ENCODE data around the gene RAVER1. TPM values are rescaled to one million over a fixed set of nuclear protein-coding genes. Genes with fewer than 3 reads are reported as not detected.

The RAVER1 gene
- total and polyA plus RNA-seq, 2 of the 13 experiments (the other 11 are each of a cell fraction or from before 2014, with no cell fraction given), result 3.6 to 7.9 TPM

GRCh38 chr19:10270616-10271394 lies 62.5 kb downstream of the RAVER1 start, which contains the start of gene ICAM1 (continued):
- TF ChIP-seq ZNF18 (CRISPR knock-in tag; IDR thresholded peaks at IDR 0.05; ENCODE audit: insufficient replicate concordance) (peak; percentile 62), ZNF256 (CRISPR knock-in tag; conservative IDR thresholded peaks at IDR 0.05) (no peak), PREB (CRISPR knock-in tag; IDR thresholded peaks at IDR 0.05) (no peak), TFDP2 (CRISPR knock-in tag; IDR thresholded peaks at IDR 0.05) (peak; percentile 89), KLF13 (CRISPR knock-in tag; IDR thresholded peaks at IDR 0.05) (no peak), ZNF569 (CRISPR knock-in tag; IDR thresholded peaks at IDR 0.05; ENCODE audit: borderline replicate concordance) (no peak), RNF2 (conservative IDR thresholded peaks at IDR 0.05; ENCODE audit: low read depth) (peak; percentile 80; the same call in 1 of the 2 replicates), NFIC (IDR thresholded peaks at IDR 0.05; ENCODE audit: low read length) (0 out of 2 replicates have a peak, but pooled peaks have one; percentile 15), ZBTB10 (CRISPR knock-in tag; IDR thresholded peaks at IDR 0.05; ENCODE audit: borderline replicate concordance) (peak; percentile 65; the same call in 1 of the 2 replicates), CCDC6 (CRISPR knock-in tag; IDR thresholded peaks at IDR 0.05) (peak; percentile 86; the same call in 1 of the 2 replicates), CSRNP1 (CRISPR knock-in tag; IDR thresholded peaks at IDR 0.05) (peak; percentile 84), ZNF574 (CRISPR knock-in tag; IDR thresholded peaks at IDR 0.05) (peak; percentile 85), PTBP1 (IDR thresholded peaks at IDR 0.05; ENCODE audit: low read depth, low read length, poor library complexity, severe bottlenecking) (no peak), ZFP36L2 (CRISPR knock-in tag; IDR thresholded peaks at IDR 0.05) (no peak)

All from HepG2 (cell line).